GM19025 (cell line): ENCODE results near the gene TTYH2.

Experiments
- ATAC-seq: cut with Tn5 transposase; IDR thresholded peaks from one replicate; pipeline ENCODE4 v1.9.1; 2021; ENCODE audit warnings: mild to moderate bottlenecking, low read depth, moderate library complexity; ENCODE audit not compliant: unreplicated experiment

TTYH2 gene

GRCh38 chr17:74231928-74232907, 18.8 kb downstream of the TTYH2 start:
- ATAC-seq = no peak

- ATAC-seq = no peak
Measured at GRCh38 chr17:74233937-74234336, 20.6 kb downstream of the TTYH2 start.

- no peak for ATAC-seq
Measured at GRCh38 chr17:74234486-74234885, 21.1 kb downstream of the TTYH2 start.

- ATAC-seq = no peak
Measured at GRCh38 chr17:74235040-74235581, 21.7 kb downstream of the TTYH2 start.

- ATAC-seq = no peak
Measured at GRCh38 chr17:74235911-74236371, 22.6 kb downstream of the TTYH2 start.

- ATAC-seq = no peak
Measured at GRCh38 chr17:74237321-74237720, 23.9 kb downstream of the TTYH2 start.

GRCh38 chr17:74239172-74239571, 25.8 kb downstream of the TTYH2 start:
- ATAC-seq = no peak

GRCh38 chr17:74240618-74241205, 27.3 kb downstream of the TTYH2 start:
- ATAC-seq = no peak

- ATAC-seq = no peak
Measured at GRCh38 chr17:74241431-74241830, 28.1 kb downstream of the TTYH2 start.

GRCh38 chr17:74241847-74242246, 28.5 kb downstream of the TTYH2 start:
- no peak for ATAC-seq

- no peak for ATAC-seq
Measured at GRCh38 chr17:74243013-74243755, 29.8 kb downstream of the TTYH2 start.

GRCh38 chr17:74244128-74244527, 30.8 kb downstream of the TTYH2 start:
- no peak for ATAC-seq

GRCh38 chr17:74244548-74244947, 31.2 kb downstream of the TTYH2 start:
- ATAC-seq = no peak

- no peak for ATAC-seq
Measured at GRCh38 chr17:74245145-74245831, 31.9 kb downstream of the TTYH2 start.

- no peak for ATAC-seq
Measured at GRCh38 chr17:74245871-74246270, 32.5 kb downstream of the TTYH2 start.

- ATAC-seq = no peak
Measured at GRCh38 chr17:74249590-74250270, 36.4 kb downstream of the TTYH2 start.

- no peak for ATAC-seq
Measured at GRCh38 chr17:74250324-74250995, 37.1 kb downstream of the TTYH2 start.

GRCh38 chr17:74251051-74251450, 37.7 kb downstream of the TTYH2 start:
- no peak for ATAC-seq

GRCh38 chr17:74251569-74251968, 38.2 kb downstream of the TTYH2 start:
- ATAC-seq = no peak
